HG03558 (cell line): ENCODE measurements around the gene SPIRE1.

Experiments
- ATAC-seq: cut with Tn5 transposase; IDR thresholded peaks from one replicate; pipeline ENCODE4 v1.9.1; 2021; ENCODE audit warnings: moderate number of reproducible peaks; ENCODE audit not compliant: unreplicated experiment; ENCODE audit errors: extremely low read depth

Gene SPIRE1

GRCh38 chr18:12461326-12461725 lies 196.6 kb downstream of the SPIRE1 start:
- ATAC-seq = no peak

- no peak for ATAC-seq
Observed at GRCh38 chr18:12460874-12461273, 197.0 kb downstream of the SPIRE1 start.

- ATAC-seq = no peak
Observed at GRCh38 chr18:12458771-12459170, 199.1 kb downstream of the SPIRE1 start.

GRCh38 chr18:12456441-12456840 lies 201.5 kb downstream of the SPIRE1 start:
- ATAC-seq = no peak

- no peak for ATAC-seq
Observed at GRCh38 chr18:12455496-12455895, 202.4 kb downstream of the SPIRE1 start.

- ATAC-seq = no peak
Observed at GRCh38 chr18:12452784-12453183, 205.1 kb downstream of the SPIRE1 start.

- ATAC-seq = no peak
Observed at GRCh38 chr18:12451428-12451827, 206.5 kb downstream of the SPIRE1 start.

GRCh38 chr18:12449051-12449785 lies 208.7 kb downstream of the SPIRE1 start:
- no peak for ATAC-seq

- ATAC-seq = no peak
Observed at GRCh38 chr18:12445554-12445953, 212.4 kb downstream of the SPIRE1 start.

GRCh38 chr18:12443551-12443950 lies 214.4 kb downstream of the SPIRE1 start:
- no peak for ATAC-seq

GRCh38 chr18:12442946-12443345 lies 215.0 kb downstream of the SPIRE1 start:
- no peak for ATAC-seq

- no peak for ATAC-seq
Observed at GRCh38 chr18:12441475-12442034, 216.4 kb downstream of the SPIRE1 start.

GRCh38 chr18:12438257-12438656 lies 219.7 kb downstream of the SPIRE1 start:
- ATAC-seq = no peak

GRCh38 chr18:12435867-12436266 lies 222.0 kb downstream of the SPIRE1 start:
- no peak for ATAC-seq

GRCh38 chr18:12434541-12434929 lies 223.4 kb downstream of the SPIRE1 start:
- no peak for ATAC-seq

- ATAC-seq = no peak
Observed at GRCh38 chr18:12433829-12434540, 223.9 kb downstream of the SPIRE1 start.

- ATAC-seq = no peak
Observed at GRCh38 chr18:12432881-12433280, 225.0 kb downstream of the SPIRE1 start.

- ATAC-seq = no peak
Observed at GRCh38 chr18:12432196-12432595, 225.7 kb downstream of the SPIRE1 start.

- ATAC-seq = no peak
Observed at GRCh38 chr18:12431561-12431960, 226.3 kb downstream of the SPIRE1 start.

GRCh38 chr18:12430137-12430990 lies 227.5 kb downstream of the SPIRE1 start:
- ATAC-seq = no peak

GRCh38 chr18:12429556-12429955 lies 228.4 kb downstream of the SPIRE1 start:
- ATAC-seq = no peak
